GM12891 (cell line): Measurements from ENCODE around the gene SCUBE1.

Source experiments
- PAX5 ChIP-seq: IDR thresholded peaks from 2 replicates; pipeline ENCODE4 v1.6.1; 2011; ENCODE audit warnings: low read length, moderate library complexity, mild to moderate bottlenecking; ENCODE audit not compliant: insufficient read depth, severe bottlenecking
- POLR2A ChIP-seq: IDR thresholded peaks from 2 replicates; pipeline ENCODE4 v1.6.1; 2011; ENCODE audit warnings: low read depth, low read length, control low read depth
- POLR2AphosphoS5 ChIP-seq: IDR thresholded peaks from 2 replicates; pipeline ENCODE4 v1.6.1; 2011; ENCODE audit warnings: low read depth, low read length, control low read depth
- POU2F2 ChIP-seq: IDR thresholded peaks from 2 replicates; pipeline ENCODE4 v1.6.1; 2011; ENCODE audit warnings: low read depth, mild to moderate bottlenecking, control low read depth, low read length, moderate library complexity
- SPI1 ChIP-seq: IDR thresholded peaks from 2 replicates; pipeline ENCODE4 v1.6.1; 2011; ENCODE audit warnings: low read depth, low read length, control low read depth
- TAF1 ChIP-seq: IDR thresholded peaks from 2 replicates; pipeline ENCODE4 v1.6.1; 2011; ENCODE audit warnings: low read depth, low read length, control low read depth

- TF ChIP-seq POLR2A, result no peak
- no peak for TF ChIP-seq POLR2AphosphoS5
- no peak for TF ChIP-seq SPI1
- no peak for TF ChIP-seq TAF1
- TF ChIP-seq POU2F2, result no peak
- no peak for TF ChIP-seq PAX5
Observed at GRCh38 chr22:43302531-43303041, 40.6 kb downstream of the SCUBE1 start.
